A673 (cell line): ENCODE measurements around the gene MED13. TPM values are rescaled to one million over a fixed set of nuclear protein-coding genes. Genes with fewer than 3 reads are reported as not detected.

Source experiments
- BruUV-seq: library from RNA; stranded (reverse); fragments of 400-500 nt; replicated peaks from 2 replicates; lab custom pipeline; 2021; lab: Mats Ljungman, UMichigan
- CTCF ChIA-PET: fragments of 300-600 bp; sonication (Branson Sonifier 250); formaldehyde crosslinking; loops from one replicate; lab custom pipeline; 2022; ENCODE audit warnings: antibody characterized with exemption; lab: Charles Lee
- POLR2A ChIA-PET: fragments of 300-600 bp; sonication (Branson Sonifier 250); formaldehyde crosslinking; loops from one replicate; lab custom pipeline; 2022; ENCODE audit warnings: antibody characterized with exemption; ENCODE audit not compliant: low non-redundant PET; lab: Charles Lee
- DNase-seq: peaks from one replicate; pipeline ENCODE4 v3.0.0-alpha.2; 2015; ENCODE audit warnings: low spot score
- H3K27ac ChIP-seq: fragments of 200-600 bp; sonication (generic); 2 replicates; pipeline ENCODE4 v1.5.1; 2016; ENCODE audit warnings: mixed run types, low read depth, mild to moderate bottlenecking, mixed read lengths, antibody characterized with exemption, low read length; ENCODE audit not compliant: poor library complexity, severe bottlenecking
- H3K27me3 ChIP-seq: fragments of 200-600 bp; sonication (generic); replicated peaks from 2 replicates; pipeline ENCODE4 v1.6.1; 2017; ENCODE audit warnings: mixed run types, low read depth, mild to moderate bottlenecking, mixed read lengths, antibody characterized with exemption, low read length; ENCODE audit not compliant: insufficient read depth, poor library complexity
- H3K36me3 ChIP-seq: fragments of 200-600 bp; sonication (generic); 2 replicates; pipeline ENCODE4 v1.6.1; 2016; ENCODE audit warnings: mixed run types, mild to moderate bottlenecking, mixed read lengths, antibody characterized with exemption, low read length; ENCODE audit not compliant: insufficient read depth, poor library complexity, severe bottlenecking
- H3K4me1 ChIP-seq: fragments of 200-600 bp; sonication (generic); 2 replicates; pipeline ENCODE4 v1.6.1; 2017; ENCODE audit warnings: mixed run types, mild to moderate bottlenecking, mixed read lengths, antibody characterized with exemption, low read length; ENCODE audit not compliant: insufficient read depth, poor library complexity, severe bottlenecking
- H3K4me3 ChIP-seq: fragments of 200-600 bp; sonication (generic); 2 replicates; pipeline ENCODE4 v1.5.1; 2016; ENCODE audit warnings: low read depth, mixed run types, mild to moderate bottlenecking, mixed read lengths, low read length; ENCODE audit not compliant: poor library complexity, severe bottlenecking
- H3K9me3 ChIP-seq: fragments of 200-600 bp; sonication (generic); 2 replicates; pipeline ENCODE4 v1.6.1; 2016; ENCODE audit warnings: mixed run types, low read depth, mild to moderate bottlenecking, mixed read lengths, antibody characterized with exemption, low read length; ENCODE audit not compliant: poor library complexity, severe bottlenecking
- CTCF ChIP-seq: fragments of 300-800, 200-600 bp; sonication (generic); conservative IDR thresholded peaks from 2 replicates; pipeline ENCODE4 v1.5.1; 2017; ENCODE audit warnings: low read depth, mild to moderate bottlenecking, antibody characterized with exemption, low read length, moderate library complexity, mixed read lengths
- EZH2 ChIP-seq: fragments of 200-600 bp; sonication (generic); IDR thresholded peaks from 2 replicates; pipeline ENCODE4 v1.6.1; 2017; ENCODE audit warnings: borderline replicate concordance, low read depth, mild to moderate bottlenecking, mixed read lengths, antibody characterized with exemption, low read length; ENCODE audit not compliant: poor library complexity, severe bottlenecking
- intact Hi-C: fragments of 100-400 bp; cut with micrococcal nuclease; formaldehyde crosslinking; loops from one replicate; pipeline ENCODE4 v1.10.0; 2022; ENCODE audit not compliant: unreplicated experiment
- total RNA-seq: library from RNA; stranded (reverse); gene quantifications from 2 replicates; pipeline ENCODE4 v1.2.3, GENCODE V29; 2021

Gene MED13
- total RNA-seq, 1 experiment from 2014 or later: 65.0 TPM

- H3K36me3 ChIP-seq: peaks cover 66% of the 10 kb centered on the region
- ChIA-PET CTCF (no interaction called here), POLR2A (no interaction called here)
- no peaks in the 10 kb centered on the region for H3K4me1 ChIP-seq
- intact Hi-C loops: no loop called here
- no peaks in the 10 kb centered on the region for H3K9me3 ChIP-seq
- BruUV-seq: no TSS peak
- no peak overlapping the region for H3K27ac ChIP-seq
- no peak for DNase-seq
- no peaks in the 10 kb centered on the region for H3K27me3 ChIP-seq
- no peak overlapping the region for H3K4me3 ChIP-seq
- TF ChIP-seq CTCF: no peak
- no peak for TF ChIP-seq EZH2
These were observed 118.7 kb downstream of the MED13 start for GRCh38 chr17:61946359-61946758.

GRCh38 chr17:61943117-61943516 lies 122.0 kb downstream of the MED13 start:
- H3K36me3 ChIP-seq: peaks cover 38% of the 10 kb centered on the region
- intact Hi-C loops: no loop called here
- H3K27me3 ChIP-seq: no peaks in the 10 kb centered on the region
- DNase-seq: no peak
- no peaks in the 10 kb centered on the region for H3K9me3 ChIP-seq
- H3K4me3 ChIP-seq: no peak overlapping the region
- H3K27ac ChIP-seq: peak overlapping the region; percentile 12
- BruUV-seq: no TSS peak
- ChIA-PET POLR2A (no interaction called here), CTCF (no interaction called here)
- TF ChIP-seq EZH2 (no peak), CTCF (no peak)
- H3K4me1 ChIP-seq: no peaks in the 10 kb centered on the region

- CTCF ChIA-PET: no interaction called here
These were observed 123.0 kb downstream of the MED13 start for GRCh38 chr17:61942085-61942484.

More at GRCh38 chr17:61942085-61942484, 123.0 kb downstream of the MED13 start:
- H3K9me3 ChIP-seq: no peaks in the 10 kb centered on the region
- intact Hi-C loops: no loop called here
- H3K27me3 ChIP-seq: no peaks in the 10 kb centered on the region
- BruUV-seq: no TSS peak
- TF ChIP-seq CTCF (no peak), EZH2 (no peak)
- H3K4me3 ChIP-seq: no peak overlapping the region
- POLR2A ChIA-PET: no interaction called here
- no peak for DNase-seq
- no peaks in the 10 kb centered on the region for H3K4me1 ChIP-seq
- peaks cover 30% of the 10 kb centered on the region for H3K36me3 ChIP-seq
- no peak overlapping the region for H3K27ac ChIP-seq
